HEK293 (cell line): ENCODE data around the gene GINS2.
A peak's percentile ranks its signal among the peaks of the same experiment; 100 is the strongest.

Source experiments
- MEIS1 ChIP-seq: sonication (generic); formaldehyde crosslinking; IDR thresholded peaks from 2 replicates; pipeline ENCODE4 v1.8.1; 2022; ENCODE audit warnings: missing genetic modification reagents, mild to moderate bottlenecking, borderline replicate concordance
- PRDM1 ChIP-seq: fragments of 450-650 bp; formaldehyde crosslinking; IDR thresholded peaks from 2 replicates; pipeline ENCODE4; 2016; ENCODE audit warnings: missing biosample characterization, missing genetic modification characterization
- SCRT2 ChIP-seq: fragments of 450-650 bp; formaldehyde crosslinking; IDR thresholded peaks from 2 replicates; pipeline ENCODE4 v1.5.1; 2016; ENCODE audit warnings: missing biosample characterization, missing genetic modification characterization
- SP2 ChIP-seq: fragments of 450-650 bp; formaldehyde crosslinking; IDR thresholded peaks from 2 replicates; pipeline ENCODE4 v1.5.1; 2016; ENCODE audit warnings: missing biosample characterization, missing genetic modification characterization
- YY2 ChIP-seq: fragments of 450-650 bp; formaldehyde crosslinking; IDR thresholded peaks from 2 replicates; pipeline ENCODE4 v1.5.1; 2016; ENCODE audit warnings: missing biosample characterization, missing genetic modification characterization
- ZBTB17 ChIP-seq: fragments of 450-650 bp; formaldehyde crosslinking; IDR thresholded peaks from 2 replicates; pipeline ENCODE4 v1.5.1; 2016; ENCODE audit warnings: missing biosample characterization, missing genetic modification characterization
- ZNF138 ChIP-seq: fragments of 450-650 bp; formaldehyde crosslinking; IDR thresholded peaks from 2 replicates; pipeline ENCODE4 v1.5.1; 2016; ENCODE audit warnings: missing biosample characterization, missing genetic modification characterization, borderline replicate concordance
- ZNF174 ChIP-seq: fragments of 450-650 bp; formaldehyde crosslinking; IDR thresholded peaks from 2 replicates; pipeline ENCODE4 v1.5.0; 2017; ENCODE audit warnings: missing biosample characterization, mild to moderate bottlenecking, missing genetic modification characterization
- ZNF184 ChIP-seq: fragments of 450-650 bp; IDR thresholded peaks from 2 replicates; pipeline ENCODE4 v1.5.1; 2018; ENCODE audit warnings: missing biosample characterization, mild to moderate bottlenecking, missing genetic modification characterization
- ZNF292 ChIP-seq: fragments of 450-650 bp; formaldehyde crosslinking; IDR thresholded peaks from 2 replicates; pipeline ENCODE4 v1.5.1; 2016; ENCODE audit warnings: low read depth, missing biosample characterization, missing genetic modification characterization, borderline replicate concordance
- ZNF529 ChIP-seq: fragments of 450-650 bp; formaldehyde crosslinking; IDR thresholded peaks from 2 replicates; pipeline ENCODE4 v1.5.1; 2017; ENCODE audit warnings: missing genetic modification characterization, missing biosample characterization; ENCODE audit not compliant: insufficient replicate concordance
- ZNF660 ChIP-seq: fragments of 450-650 bp; IDR thresholded peaks from 2 replicates; pipeline ENCODE4 v1.5.1; 2018; ENCODE audit warnings: missing biosample characterization, mild to moderate bottlenecking, missing genetic modification characterization
- ZSCAN30 ChIP-seq: fragments of 450-650 bp; IDR thresholded peaks from 2 replicates; pipeline ENCODE4 v1.5.1; 2018; ENCODE audit warnings: missing biosample characterization, mild to moderate bottlenecking, missing genetic modification characterization, moderate library complexity
- TF ChIP-seq, protein P1 (sequence below): fragments of 450-650 bp; formaldehyde crosslinking; IDR thresholded peaks from 2 replicates; pipeline ENCODE4 v1.5.1; 2016; ENCODE audit warnings: missing biosample characterization, missing genetic modification characterization
- TF ChIP-seq, protein P2 (sequence below): fragments of 450-650 bp; formaldehyde crosslinking; IDR thresholded peaks from 2 replicates; pipeline ENCODE4 v1.5.1; 2016; ENCODE audit warnings: missing biosample characterization, missing genetic modification characterization
- TF ChIP-seq, protein P3 (sequence below): fragments of 450-650 bp; formaldehyde crosslinking; IDR thresholded peaks from 2 replicates; pipeline ENCODE4 v1.5.1; 2016; ENCODE audit warnings: missing biosample characterization, missing genetic modification characterization, borderline replicate concordance
- TF ChIP-seq, protein P4 (sequence below): fragments of 450-650 bp; formaldehyde crosslinking; optimal IDR thresholded peaks from 2 replicates; pipeline ENCODE3; 2016; ENCODE audit warnings: missing biosample characterization, mild to moderate bottlenecking, missing genetic modification characterization
- TF ChIP-seq, protein P5 (sequence below): fragments of 450-650 bp; formaldehyde crosslinking; IDR thresholded peaks from 2 replicates; pipeline ENCODE4 v1.5.1; 2016; ENCODE audit warnings: missing biosample characterization, missing genetic modification characterization
- TF ChIP-seq, protein P6 (sequence below): fragments of 450-650 bp; formaldehyde crosslinking; IDR thresholded peaks from 2 replicates; pipeline ENCODE4 v1.5.1; 2016; ENCODE audit warnings: missing biosample characterization, missing genetic modification characterization, borderline replicate concordance

Gene GINS2

DNA sequence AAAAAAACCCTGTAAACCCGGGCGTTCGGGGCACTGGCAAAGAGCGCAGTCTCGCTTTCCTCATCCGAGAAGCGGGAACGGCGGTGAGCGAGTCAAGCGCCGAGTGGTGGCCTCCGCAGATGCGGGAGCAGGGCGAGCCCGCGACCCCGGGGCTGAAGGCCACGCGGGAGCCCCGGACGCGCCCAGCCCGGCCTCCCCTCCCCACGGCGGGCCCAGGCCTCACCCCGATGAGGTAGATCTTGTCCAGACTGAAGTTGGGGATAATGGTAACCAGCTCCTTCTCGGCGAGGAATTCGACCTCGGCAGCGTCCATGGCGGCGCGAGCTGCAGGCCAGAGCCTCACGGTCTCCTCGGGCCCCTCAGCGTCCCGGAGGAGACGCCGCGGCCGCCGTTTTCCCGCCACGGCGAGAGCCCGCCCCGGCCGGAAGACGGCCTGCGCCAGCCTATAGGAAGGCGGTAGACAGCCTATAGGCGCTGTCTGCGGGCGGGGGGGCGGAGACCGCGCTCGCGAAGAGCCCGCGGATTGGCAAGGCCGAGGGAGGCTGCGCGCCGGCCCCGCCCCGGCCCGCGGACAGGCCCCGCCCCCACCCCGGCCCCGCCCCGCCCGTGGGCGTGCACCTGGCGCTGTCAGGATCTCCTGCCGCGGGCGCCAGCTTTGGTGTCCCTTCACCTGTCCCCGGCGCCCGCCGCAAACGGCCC is at the start of gene GINS2 (continued):
- TF ChIP-seq, protein P1, sequence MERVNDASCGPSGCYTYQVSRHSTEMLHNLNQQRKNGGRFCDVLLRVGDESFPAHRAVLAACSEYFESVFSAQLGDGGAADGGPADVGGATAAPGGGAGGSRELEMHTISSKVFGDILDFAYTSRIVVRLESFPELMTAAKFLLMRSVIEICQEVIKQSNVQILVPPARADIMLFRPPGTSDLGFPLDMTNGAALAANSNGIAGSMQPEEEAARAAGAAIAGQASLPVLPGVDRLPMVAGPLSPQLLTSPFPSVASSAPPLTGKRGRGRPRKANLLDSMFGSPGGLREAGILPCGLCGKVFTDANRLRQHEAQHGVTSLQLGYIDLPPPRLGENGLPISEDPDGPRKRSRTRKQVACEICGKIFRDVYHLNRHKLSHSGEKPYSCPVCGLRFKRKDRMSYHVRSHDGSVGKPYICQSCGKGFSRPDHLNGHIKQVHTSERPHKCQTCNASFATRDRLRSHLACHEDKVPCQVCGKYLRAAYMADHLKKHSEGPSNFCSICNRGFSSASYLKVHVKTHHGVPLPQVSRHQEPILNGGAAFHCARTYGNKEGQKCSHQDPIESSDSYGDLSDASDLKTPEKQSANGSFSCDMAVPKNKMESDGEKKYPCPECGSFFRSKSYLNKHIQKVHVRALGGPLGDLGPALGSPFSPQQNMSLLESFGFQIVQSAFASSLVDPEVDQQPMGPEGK (tag by site-specific recombination): peak; percentile 42; the same call in 1 of the 2 replicates
- TF ChIP-seq ZBTB17 (tag by site-specific recombination) (peak; percentile 76), MEIS1 (CRISPR knock-in tag) (no peak), ZNF138 (no peak), PRDM1 (tag by site-specific recombination) (no peak), ZNF292 (no peak), ZNF174 (tag by site-specific recombination) (no peak), ZNF184 (no peak), SCRT2 (tag by site-specific recombination) (no peak), ZNF660 (peak; percentile 65), YY2 (tag by site-specific recombination) (peak; percentile 71), ZNF529 (no peak), ZSCAN30 (tag by site-specific recombination) (peak; percentile 72; the same call in 1 of the 2 replicates), SP2 (tag by site-specific recombination) (peak; percentile 85)
- TF ChIP-seq, protein P2, sequence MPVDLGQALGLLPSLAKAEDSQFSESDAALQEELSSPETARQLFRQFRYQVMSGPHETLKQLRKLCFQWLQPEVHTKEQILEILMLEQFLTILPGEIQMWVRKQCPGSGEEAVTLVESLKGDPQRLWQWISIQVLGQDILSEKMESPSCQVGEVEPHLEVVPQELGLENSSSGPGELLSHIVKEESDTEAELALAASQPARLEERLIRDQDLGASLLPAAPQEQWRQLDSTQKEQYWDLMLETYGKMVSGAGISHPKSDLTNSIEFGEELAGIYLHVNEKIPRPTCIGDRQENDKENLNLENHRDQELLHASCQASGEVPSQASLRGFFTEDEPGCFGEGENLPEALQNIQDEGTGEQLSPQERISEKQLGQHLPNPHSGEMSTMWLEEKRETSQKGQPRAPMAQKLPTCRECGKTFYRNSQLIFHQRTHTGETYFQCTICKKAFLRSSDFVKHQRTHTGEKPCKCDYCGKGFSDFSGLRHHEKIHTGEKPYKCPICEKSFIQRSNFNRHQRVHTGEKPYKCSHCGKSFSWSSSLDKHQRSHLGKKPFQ (tag by site-specific recombination): no peak
- TF ChIP-seq, protein P3, sequence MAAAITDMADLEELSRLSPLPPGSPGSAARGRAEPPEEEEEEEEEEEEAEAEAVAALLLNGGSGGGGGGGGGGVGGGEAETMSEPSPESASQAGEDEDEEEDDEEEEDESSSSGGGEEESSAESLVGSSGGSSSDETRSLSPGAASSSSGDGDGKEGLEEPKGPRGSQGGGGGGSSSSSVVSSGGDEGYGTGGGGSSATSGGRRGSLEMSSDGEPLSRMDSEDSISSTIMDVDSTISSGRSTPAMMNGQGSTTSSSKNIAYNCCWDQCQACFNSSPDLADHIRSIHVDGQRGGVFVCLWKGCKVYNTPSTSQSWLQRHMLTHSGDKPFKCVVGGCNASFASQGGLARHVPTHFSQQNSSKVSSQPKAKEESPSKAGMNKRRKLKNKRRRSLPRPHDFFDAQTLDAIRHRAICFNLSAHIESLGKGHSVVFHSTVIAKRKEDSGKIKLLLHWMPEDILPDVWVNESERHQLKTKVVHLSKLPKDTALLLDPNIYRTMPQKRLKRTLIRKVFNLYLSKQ (tag by site-specific recombination): no peak
- TF ChIP-seq, protein P4, sequence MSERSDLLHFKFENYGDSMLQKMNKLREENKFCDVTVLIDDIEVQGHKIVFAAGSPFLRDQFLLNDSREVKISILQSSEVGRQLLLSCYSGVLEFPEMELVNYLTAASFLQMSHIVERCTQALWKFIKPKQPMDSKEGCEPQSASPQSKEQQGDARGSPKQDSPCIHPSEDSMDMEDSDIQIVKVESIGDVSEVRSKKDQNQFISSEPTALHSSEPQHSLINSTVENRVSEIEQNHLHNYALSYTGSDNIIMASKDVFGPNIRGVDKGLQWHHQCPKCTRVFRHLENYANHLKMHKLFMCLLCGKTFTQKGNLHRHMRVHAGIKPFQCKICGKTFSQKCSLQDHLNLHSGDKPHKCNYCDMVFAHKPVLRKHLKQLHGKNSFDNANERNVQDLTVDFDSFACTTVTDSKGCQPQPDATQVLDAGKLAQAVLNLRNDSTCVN: peak; percentile 88
- TF ChIP-seq, protein P5, sequence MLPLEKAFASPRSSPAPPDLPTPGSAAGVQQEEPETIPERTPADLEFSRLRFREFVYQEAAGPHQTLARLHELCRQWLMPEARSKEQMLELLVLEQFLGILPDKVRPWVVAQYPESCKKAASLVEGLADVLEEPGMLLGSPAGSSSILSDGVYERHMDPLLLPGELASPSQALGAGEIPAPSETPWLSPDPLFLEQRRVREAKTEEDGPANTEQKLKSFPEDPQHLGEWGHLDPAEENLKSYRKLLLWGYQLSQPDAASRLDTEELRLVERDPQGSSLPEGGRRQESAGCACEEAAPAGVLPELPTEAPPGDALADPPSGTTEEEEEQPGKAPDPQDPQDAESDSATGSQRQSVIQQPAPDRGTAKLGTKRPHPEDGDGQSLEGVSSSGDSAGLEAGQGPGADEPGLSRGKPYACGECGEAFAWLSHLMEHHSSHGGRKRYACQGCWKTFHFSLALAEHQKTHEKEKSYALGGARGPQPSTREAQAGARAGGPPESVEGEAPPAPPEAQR: no peak
- TF ChIP-seq, protein P6, sequence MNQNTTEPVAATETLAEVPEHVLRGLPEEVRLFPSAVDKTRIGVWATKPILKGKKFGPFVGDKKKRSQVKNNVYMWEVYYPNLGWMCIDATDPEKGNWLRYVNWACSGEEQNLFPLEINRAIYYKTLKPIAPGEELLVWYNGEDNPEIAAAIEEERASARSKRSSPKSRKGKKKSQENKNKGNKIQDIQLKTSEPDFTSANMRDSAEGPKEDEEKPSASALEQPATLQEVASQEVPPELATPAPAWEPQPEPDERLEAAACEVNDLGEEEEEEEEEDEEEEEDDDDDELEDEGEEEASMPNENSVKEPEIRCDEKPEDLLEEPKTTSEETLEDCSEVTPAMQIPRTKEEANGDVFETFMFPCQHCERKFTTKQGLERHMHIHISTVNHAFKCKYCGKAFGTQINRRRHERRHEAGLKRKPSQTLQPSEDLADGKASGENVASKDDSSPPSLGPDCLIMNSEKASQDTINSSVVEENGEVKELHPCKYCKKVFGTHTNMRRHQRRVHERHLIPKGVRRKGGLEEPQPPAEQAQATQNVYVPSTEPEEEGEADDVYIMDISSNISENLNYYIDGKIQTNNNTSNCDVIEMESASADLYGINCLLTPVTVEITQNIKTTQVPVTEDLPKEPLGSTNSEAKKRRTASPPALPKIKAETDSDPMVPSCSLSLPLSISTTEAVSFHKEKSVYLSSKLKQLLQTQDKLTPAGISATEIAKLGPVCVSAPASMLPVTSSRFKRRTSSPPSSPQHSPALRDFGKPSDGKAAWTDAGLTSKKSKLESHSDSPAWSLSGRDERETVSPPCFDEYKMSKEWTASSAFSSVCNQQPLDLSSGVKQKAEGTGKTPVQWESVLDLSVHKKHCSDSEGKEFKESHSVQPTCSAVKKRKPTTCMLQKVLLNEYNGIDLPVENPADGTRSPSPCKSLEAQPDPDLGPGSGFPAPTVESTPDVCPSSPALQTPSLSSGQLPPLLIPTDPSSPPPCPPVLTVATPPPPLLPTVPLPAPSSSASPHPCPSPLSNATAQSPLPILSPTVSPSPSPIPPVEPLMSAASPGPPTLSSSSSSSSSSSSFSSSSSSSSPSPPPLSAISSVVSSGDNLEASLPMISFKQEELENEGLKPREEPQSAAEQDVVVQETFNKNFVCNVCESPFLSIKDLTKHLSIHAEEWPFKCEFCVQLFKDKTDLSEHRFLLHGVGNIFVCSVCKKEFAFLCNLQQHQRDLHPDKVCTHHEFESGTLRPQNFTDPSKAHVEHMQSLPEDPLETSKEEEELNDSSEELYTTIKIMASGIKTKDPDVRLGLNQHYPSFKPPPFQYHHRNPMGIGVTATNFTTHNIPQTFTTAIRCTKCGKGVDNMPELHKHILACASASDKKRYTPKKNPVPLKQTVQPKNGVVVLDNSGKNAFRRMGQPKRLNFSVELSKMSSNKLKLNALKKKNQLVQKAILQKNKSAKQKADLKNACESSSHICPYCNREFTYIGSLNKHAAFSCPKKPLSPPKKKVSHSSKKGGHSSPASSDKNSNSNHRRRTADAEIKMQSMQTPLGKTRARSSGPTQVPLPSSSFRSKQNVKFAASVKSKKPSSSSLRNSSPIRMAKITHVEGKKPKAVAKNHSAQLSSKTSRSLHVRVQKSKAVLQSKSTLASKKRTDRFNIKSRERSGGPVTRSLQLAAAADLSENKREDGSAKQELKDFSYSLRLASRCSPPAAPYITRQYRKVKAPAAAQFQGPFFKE (tag by site-specific recombination): no peak
